GM15510 (cell line): ENCODE measurements around the gene PPFIBP1.
A peak's percentile ranks its signal among the peaks of the same experiment; 100 is the strongest.

Source experiments
- POLR2A ChIP-seq: IDR thresholded peaks from 3 replicates; pipeline ENCODE4 v1.6.1; 2011; ENCODE audit warnings: borderline replicate concordance; ENCODE audit not compliant: insufficient read length; ENCODE audit errors: extremely low read depth

Gene PPFIBP1

GRCh38 chr12:27710592-27711316, 186.7 kb downstream of the PPFIBP1 start, which contains the start of gene MRPS35:
Gene MRPS35, plus strand, starts transcription at chr12:27710832. Its CDS starts 12 bp downstream, at chr12:27710844.
- peak; percentile 93 for TF ChIP-seq POLR2A

- TF ChIP-seq POLR2A: no peak
Measured at GRCh38 chr12:27711317-27711682, 187.3 kb downstream of the PPFIBP1 start.

- no peak for TF ChIP-seq POLR2A
Measured at GRCh38 chr12:27711967-27712366, 188.0 kb downstream of the PPFIBP1 start.

- no peak for TF ChIP-seq POLR2A
Measured at GRCh38 chr12:27723212-27723611, 199.2 kb downstream of the PPFIBP1 start.

- no peak for TF ChIP-seq POLR2A
Measured at GRCh38 chr12:27730097-27730588, 206.1 kb downstream of the PPFIBP1 start.

- no peak for TF ChIP-seq POLR2A
Measured at GRCh38 chr12:27732281-27732680, 208.3 kb downstream of the PPFIBP1 start.

- no peak for TF ChIP-seq POLR2A
Measured at GRCh38 chr12:27733052-27733656, 209.1 kb downstream of the PPFIBP1 start.

- TF ChIP-seq POLR2A: no peak
Measured at GRCh38 chr12:27733791-27734190, 209.8 kb downstream of the PPFIBP1 start.

- TF ChIP-seq POLR2A: no peak
Measured at GRCh38 chr12:27743601-27744000, 219.6 kb downstream of the PPFIBP1 start.
